GM19099 (cell line): ENCODE results near the gene SLC39A7.

Experiments used
- POLR2A ChIP-seq: IDR thresholded peaks from 3 replicates; pipeline ENCODE4 v1.6.1; 2011; ENCODE audit warnings: low read depth; ENCODE audit not compliant: insufficient read length; ENCODE audit errors: extremely low read depth

The SLC39A7 gene

DNA sequence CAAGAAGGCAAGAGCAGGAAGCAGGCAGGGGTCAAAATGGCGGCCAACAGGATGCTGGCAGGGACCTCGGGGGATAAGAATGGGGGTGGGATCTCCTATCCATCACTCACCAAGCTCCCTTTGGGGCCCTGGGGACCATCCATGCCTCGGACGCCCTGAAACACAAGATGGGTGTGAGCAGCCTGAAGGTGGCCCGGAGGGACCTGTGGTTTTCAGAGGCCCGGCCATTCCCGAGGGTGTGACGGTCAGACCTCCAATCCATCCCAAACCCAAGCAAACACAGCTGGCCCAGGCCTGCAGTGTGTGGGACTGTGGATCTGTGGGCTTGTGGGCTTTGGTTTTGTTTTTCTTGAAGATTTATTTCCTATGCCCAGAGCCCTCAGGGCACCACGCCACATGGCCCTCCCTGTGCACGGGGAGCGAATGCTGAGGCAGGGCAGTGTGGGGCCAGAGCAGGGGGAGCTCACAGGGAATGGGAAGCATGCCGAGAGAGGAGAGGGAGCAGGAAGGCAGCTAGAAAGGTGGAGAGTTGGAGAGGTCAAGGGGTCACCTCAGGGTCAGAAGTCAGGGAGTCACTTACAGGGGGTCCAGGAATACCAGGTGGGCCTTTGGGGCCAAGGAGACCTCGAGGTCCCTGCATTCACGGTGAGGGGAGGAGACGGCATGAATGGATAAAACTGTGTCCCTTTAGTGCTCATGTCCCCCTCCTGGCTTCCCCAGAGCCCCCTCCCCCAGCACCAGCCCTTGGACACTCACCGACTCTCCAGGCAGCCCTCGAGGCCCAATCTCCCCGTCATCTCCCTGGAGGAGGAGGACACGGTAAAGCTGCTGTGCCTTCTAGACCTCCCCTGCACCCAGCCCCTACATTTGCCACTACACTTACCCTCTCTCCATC lies 22.9 kb upstream of the SLC39A7 start:
- no peak for TF ChIP-seq POLR2A

DNA sequence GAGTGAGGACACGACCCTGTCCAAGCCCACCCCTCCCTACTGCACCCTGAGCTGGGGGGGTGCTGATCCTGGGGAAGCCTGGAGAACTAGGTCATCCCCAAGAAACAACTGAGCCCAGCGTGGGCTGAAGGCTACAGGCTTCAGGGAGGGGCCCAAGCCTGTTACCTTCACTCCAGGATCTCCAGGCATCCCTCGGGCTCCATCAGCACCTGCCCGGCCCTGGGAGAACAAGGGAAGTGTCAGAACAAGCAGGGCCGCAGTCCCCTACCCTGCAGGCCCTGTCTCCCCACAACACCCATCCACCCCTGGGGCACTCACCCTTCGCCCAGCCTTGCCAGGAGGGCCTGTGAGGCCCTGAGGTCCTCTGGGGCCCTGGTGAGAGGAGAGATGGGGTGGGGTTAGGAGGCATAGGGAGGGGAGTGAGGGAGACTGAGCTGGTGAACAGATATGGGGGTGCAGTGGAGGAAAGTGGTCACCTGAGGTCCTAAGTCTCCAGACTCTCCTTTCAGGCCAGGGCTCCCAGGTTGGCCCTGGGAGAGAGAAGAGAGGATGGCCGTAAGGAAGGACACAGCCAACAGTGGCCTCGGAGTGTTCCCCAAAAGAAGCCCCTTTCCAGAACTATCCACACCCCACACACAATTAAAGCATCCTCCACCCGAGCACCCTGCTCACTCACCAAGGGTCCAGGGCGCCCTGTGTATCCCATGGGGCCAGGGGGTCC lies 21.8 kb upstream of the SLC39A7 start:
- no peak for TF ChIP-seq POLR2A

- no peak for TF ChIP-seq POLR2A
Observed at GRCh38 chr6:33181141-33181540, 19.5 kb upstream of the SLC39A7 start.

GRCh38 chr6:33183071-33183683 lies 17.5 kb upstream of the SLC39A7 start:
- TF ChIP-seq POLR2A, result no peak

DNA sequence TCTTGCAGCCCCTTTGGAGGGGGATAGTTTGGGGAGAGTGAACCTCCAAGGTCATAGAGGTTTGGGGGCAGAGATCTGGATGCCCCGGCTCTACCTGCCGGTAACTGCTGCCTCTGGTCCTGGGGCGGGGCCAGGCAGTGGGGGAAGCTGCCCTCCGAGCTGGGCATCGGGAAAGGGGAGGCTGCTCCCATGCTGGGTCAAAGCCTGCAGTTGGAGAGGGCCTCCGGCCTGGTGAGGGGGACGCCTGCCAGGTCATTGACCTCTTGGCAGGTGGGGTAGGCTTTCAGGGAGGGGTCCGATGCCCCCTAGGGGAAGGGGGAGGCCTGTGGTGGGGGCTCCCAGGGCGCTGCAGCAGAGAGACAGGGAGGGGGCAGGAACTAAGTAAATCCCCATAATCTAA lies 15.5 kb upstream of the SLC39A7 start:
- TF ChIP-seq POLR2A, result no peak

DNA sequence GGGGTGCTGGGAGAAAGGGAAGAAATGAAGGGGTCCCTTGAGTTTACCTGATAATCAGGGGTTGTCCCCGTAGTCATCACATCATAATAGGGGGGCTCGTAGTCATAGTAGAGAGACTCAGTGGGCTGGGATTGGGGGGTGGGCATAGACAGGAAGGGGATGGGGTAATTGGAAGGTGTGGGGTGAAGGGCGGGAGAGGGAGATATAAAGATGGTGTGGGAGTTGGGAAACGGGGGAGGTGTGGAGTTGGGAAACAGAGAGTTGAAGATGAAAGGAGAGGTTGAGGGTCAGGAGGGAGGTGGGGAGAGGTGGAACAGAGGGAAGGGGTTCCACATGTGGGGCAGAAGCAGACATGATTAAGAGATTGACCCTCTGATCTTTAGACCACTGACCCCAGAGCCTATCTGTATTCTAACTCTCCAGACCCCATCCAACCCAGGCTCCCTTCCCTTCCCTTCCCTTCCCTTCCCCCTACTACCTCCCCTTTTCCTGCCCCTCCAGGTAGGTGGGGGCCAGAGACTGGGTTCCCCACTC lies 14.9 kb upstream of the SLC39A7 start:
- TF ChIP-seq POLR2A, result no peak

- no peak for TF ChIP-seq POLR2A
Observed at GRCh38 chr6:33187809-33188208, 12.9 kb upstream of the SLC39A7 start.

GRCh38 chr6:33189164-33189563 lies 11.5 kb upstream of the SLC39A7 start:
- no peak for TF ChIP-seq POLR2A

DNA sequence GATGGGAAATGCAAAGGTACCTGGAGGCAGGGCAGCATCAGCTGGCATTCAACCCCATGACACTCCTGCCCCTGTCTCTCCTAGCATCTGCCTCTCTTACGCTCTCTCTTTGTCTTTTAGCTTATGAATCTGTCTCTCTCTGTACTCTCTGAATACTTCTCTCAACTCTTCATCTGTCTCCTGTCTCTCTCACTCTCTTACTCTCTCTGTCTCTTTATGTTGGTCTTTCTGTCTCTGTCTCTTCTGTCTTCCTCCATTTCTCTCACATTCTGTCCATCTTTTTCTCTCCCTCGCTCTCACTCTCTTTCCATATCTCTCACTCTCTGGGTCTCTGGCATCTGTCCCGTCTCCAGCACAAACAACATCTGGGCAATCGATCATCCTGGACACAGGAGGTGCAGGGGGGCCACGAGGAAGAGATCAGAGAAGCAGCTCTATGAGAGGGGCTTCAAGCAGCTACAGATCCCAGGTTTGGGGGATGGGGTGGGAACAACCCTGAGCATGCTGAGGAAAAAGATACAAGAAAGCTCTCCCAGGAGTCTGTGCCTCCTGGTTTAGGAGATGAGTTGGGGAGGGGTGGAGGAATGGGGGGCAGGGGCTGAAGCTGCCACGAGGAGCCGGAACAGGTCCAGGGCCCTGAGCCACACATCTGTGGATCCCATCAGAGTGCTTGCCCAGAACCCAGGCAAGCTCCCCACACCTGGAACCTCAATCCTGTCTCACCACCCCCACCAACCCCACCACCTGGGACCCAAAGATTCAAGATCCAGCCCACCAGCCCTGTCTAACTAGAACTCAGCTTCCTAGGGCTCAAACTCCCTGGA lies 10.8 kb upstream of the SLC39A7 start:
- no peak for TF ChIP-seq POLR2A

DNA sequence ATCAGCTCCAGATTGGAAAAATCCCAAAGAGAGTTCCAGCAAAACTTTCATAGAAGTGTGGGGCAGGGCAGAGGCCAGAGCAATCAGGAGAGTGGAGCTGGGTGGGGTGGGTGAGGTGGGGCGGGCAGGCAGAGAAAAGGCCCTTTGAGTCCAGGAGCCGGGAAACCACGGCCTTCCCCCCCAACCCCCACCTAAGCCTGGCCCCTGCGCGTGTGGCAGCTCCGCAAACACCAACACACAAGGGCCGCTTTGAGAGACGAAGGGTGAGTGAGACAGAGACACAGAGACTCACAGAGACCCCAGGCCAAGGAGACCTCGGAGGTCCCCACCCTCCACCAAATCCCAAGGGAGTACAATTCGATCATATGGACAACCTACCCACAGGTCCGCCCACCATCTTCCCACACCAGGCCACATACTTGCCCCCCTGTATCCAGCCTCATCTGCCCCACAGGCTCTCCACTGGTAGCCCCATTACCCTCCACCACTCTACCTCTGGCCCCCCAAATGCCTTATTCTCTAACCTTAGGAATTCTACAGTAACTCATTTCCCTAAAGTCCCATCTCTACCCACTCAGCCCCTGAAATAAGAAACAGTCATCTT lies 10.1 kb upstream of the SLC39A7 start:
- TF ChIP-seq POLR2A, result no peak

DNA sequence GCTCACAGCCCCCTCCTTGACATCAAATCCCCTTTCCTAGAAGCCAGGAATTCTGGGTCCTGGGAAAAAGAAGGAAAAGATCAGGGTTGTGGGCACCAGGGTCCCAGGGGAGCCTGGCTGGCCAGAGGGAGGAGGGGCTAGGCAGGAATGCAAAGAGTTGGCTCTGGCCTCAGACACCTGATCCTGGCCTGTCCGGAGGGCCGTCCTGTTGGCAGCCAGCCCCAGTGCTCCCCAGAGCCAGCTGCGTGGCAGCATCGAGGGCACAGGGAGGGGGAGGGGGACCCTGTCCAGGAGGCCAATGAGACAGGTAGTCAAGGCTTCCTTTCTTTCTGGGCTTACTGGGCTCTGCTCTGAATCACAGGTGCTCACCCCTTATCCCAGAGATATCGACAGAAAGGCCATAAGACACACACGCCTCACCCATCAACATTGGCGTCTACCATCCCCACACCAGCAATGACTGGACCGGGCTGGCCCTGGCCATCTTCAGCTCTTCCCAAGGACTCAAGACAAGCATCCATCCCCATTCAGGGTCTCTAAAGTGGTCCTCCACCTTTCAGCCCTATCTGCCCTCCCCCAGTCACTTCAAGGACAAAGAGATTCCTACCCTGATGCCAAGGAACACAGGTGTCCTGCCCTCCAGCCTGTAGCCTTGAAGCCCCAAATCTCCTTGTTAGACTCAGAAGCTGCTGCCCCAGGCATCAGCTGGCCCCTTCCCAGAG lies 9.1 kb upstream of the SLC39A7 start:
- no peak for TF ChIP-seq POLR2A

DNA sequence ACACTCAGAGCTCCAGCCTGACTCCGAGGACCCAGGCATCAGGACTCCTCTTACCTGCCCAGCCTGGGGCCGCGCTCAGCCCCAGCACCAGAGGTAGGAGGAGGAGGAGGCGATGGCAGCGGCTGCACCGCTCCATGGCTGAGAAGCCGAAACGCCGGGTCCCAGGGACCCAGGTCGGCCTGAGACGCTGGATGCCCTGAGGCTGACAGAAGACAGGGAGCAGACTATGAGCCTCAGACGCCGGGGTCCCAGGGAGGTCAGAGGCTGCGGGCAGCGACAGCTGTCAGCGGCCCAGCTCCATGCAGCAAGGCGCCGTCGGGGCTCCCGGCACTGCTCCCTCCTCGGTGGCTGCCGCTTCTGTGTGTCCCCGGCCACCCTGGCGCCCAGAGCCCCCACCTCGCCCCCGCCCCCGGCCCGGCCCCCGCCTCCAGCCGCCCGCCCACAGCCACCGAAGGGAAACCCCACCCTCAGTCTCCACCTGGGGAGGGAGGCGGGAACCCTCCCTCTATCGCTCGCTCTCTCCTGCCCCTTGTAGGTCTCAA lies 8.5 kb upstream of the SLC39A7 start, which contains the start of gene COL11A2:
Gene COL11A2 (minus strand): TSS at position 363 of the 542 bp plus-strand sequence. CDS start 227 bp downstream, at position 136.
- no peak for TF ChIP-seq POLR2A
